ENCODE data around the gene MAN2A2.

- TF ChIP-seq CTCF (IDR thresholded peaks at IDR 0.05) (no peak), TEAD4 (CRISPR knock-in tag; IDR thresholded peaks at IDR 0.05) (no peak), HMGXB4 (CRISPR knock-in tag; IDR thresholded peaks at IDR 0.05) (no peak), MYBL2 (CRISPR knock-in tag; IDR thresholded peaks at IDR 0.05) (no peak), ZBTB21 (CRISPR knock-in tag; IDR thresholded peaks at IDR 0.05; ENCODE audit: borderline replicate concordance) (no peak), ZSCAN18 (CRISPR knock-in tag; IDR thresholded peaks at IDR 0.05) (no peak), TCF7 (CRISPR knock-in tag; IDR thresholded peaks at IDR 0.05; ENCODE audit: low read depth) (no peak), MAX (CRISPR knock-in tag; IDR thresholded peaks at IDR 0.05) (no peak), E2F4 (CRISPR knock-in tag; IDR thresholded peaks at IDR 0.05; ENCODE audit: borderline replicate concordance, low read depth) (no peak), ELF4 (CRISPR knock-in tag; IDR thresholded peaks at IDR 0.05; ENCODE audit: low read depth) (no peak), ZNF416 (CRISPR knock-in tag; IDR thresholded peaks at IDR 0.05) (no peak), ETV6 (CRISPR knock-in tag; IDR thresholded peaks at IDR 0.05) (no peak), SMAD3 (CRISPR knock-in tag; IDR thresholded peaks at IDR 0.05; ENCODE audit: borderline replicate concordance) (no peak)
These were observed 9.7 kb upstream of the MAN2A2 start for GRCh38 chr15:90893175-90894090.

All from WTC11 (cell line).